Measurements from ENCODE around the gene ADO.
A peak's percentile ranks its signal among the peaks of the same experiment; 100 is the strongest.

Gene ADO

GRCh38 chr10:62818426-62819011 is 14.0 kb downstream of the ADO start:
- DNase-seq (ENCODE audit: low read depth), result no peak

- DNase-seq (ENCODE audit: low read depth), result no peak
These were observed 14.8 kb downstream of the ADO start for GRCh38 chr10:62819141-62819920.

- DNase-seq (ENCODE audit: low read depth), result no peak
These were observed 16.1 kb downstream of the ADO start for GRCh38 chr10:62820586-62820985.

GRCh38 chr10:62826273-62826672 is 21.8 kb downstream of the ADO start:
- DNase-seq (ENCODE audit: low read depth), result no peak

- no peak for DNase-seq (ENCODE audit: low read depth)
These were observed 25.1 kb downstream of the ADO start for GRCh38 chr10:62829622-62830021.

- DNase-seq (ENCODE audit: low read depth), result no peak
These were observed 26.2 kb downstream of the ADO start for GRCh38 chr10:62830679-62831078.

GRCh38 chr10:62831346-62831745 is 26.8 kb downstream of the ADO start:
- peak; percentile 55 for DNase-seq (ENCODE audit: low read depth)

GRCh38 chr10:62839590-62839989 is 35.1 kb downstream of the ADO start:
- DNase-seq (ENCODE audit: low read depth), result no peak

GRCh38 chr10:62842983-62843382 is 38.5 kb downstream of the ADO start:
- no peak for DNase-seq (ENCODE audit: low read depth)

GRCh38 chr10:62843600-62843999 is 39.1 kb downstream of the ADO start:
- no peak for DNase-seq (ENCODE audit: low read depth)

- DNase-seq (ENCODE audit: low read depth), result no peak
These were observed 39.9 kb downstream of the ADO start for GRCh38 chr10:62844280-62845011.

- DNase-seq (ENCODE audit: low read depth), result no peak
These were observed 42.9 kb downstream of the ADO start for GRCh38 chr10:62847433-62847832.

GRCh38 chr10:62850646-62851045 is 46.1 kb downstream of the ADO start:
- no peak for DNase-seq (ENCODE audit: low read depth)

GRCh38 chr10:62851442-62851841 is 46.9 kb downstream of the ADO start:
- DNase-seq (ENCODE audit: low read depth), result no peak

- no peak for DNase-seq (ENCODE audit: low read depth)
These were observed 48.6 kb downstream of the ADO start for GRCh38 chr10:62852961-62853702.

GRCh38 chr10:62853710-62854109 is 49.2 kb downstream of the ADO start:
- no peak for DNase-seq (ENCODE audit: low read depth)

- no peak for DNase-seq (ENCODE audit: low read depth)
These were observed 51.5 kb downstream of the ADO start for GRCh38 chr10:62856021-62856420.

All from HS-27A (cell line).